ENCODE measurements around the gene SLC9A1.
A peak's percentile ranks its signal among the peaks of the same experiment; 100 is the strongest.
"Not testable (repeated sequence)": the region's sequence is repeated elsewhere in the genome, so short reads cannot be mapped to it uniquely, and the experiment has no call there.

SLC9A1 gene

GRCh38 chr1:27130798-27131197 lies 24.1 kb downstream of the SLC9A1 start:
- DNase-seq = no peak

GRCh38 chr1:27129225-27129624 lies 25.7 kb downstream of the SLC9A1 start:
- no peak for DNase-seq

GRCh38 chr1:27127419-27127818 lies 27.5 kb downstream of the SLC9A1 start:
- DNase-seq = no peak

- no peak for DNase-seq
Observed at GRCh38 chr1:27126391-27126790, 28.5 kb downstream of the SLC9A1 start.

- not testable (repeated sequence) for DNase-seq
Observed at GRCh38 chr1:27125125-27125524, 29.8 kb downstream of the SLC9A1 start.

GRCh38 chr1:27124405-27124804 lies 30.5 kb downstream of the SLC9A1 start:
- no peak for DNase-seq

GRCh38 chr1:27122652-27123051 lies 32.3 kb downstream of the SLC9A1 start:
- DNase-seq = no peak

GRCh38 chr1:27120854-27121253 lies 34.1 kb downstream of the SLC9A1 start:
- DNase-seq = no peak

GRCh38 chr1:27118440-27118689 lies 36.6 kb downstream of the SLC9A1 start:
- no peak for DNase-seq

- DNase-seq = no peak
Observed at GRCh38 chr1:27117733-27118439, 37.0 kb downstream of the SLC9A1 start.

GRCh38 chr1:27116697-27117096 lies 38.2 kb downstream of the SLC9A1 start:
- DNase-seq = no peak

- no peak for DNase-seq
Observed at GRCh38 chr1:27116232-27116631, 38.7 kb downstream of the SLC9A1 start.

GRCh38 chr1:27114546-27114945 lies 40.4 kb downstream of the SLC9A1 start:
- DNase-seq = no peak

GRCh38 chr1:27113861-27114260 lies 41.1 kb downstream of the SLC9A1 start:
- DNase-seq = no peak

- peak in 2 of 4 experiments; percentile 38 to 53 for DNase-seq
Observed at GRCh38 chr1:27111626-27112573, 43.0 kb downstream of the SLC9A1 start.

- DNase-seq = no peak
Observed at GRCh38 chr1:27109103-27109822, 45.7 kb downstream of the SLC9A1 start.

GRCh38 chr1:27108588-27108987 lies 46.3 kb downstream of the SLC9A1 start:
- no peak for DNase-seq

GRCh38 chr1:27106561-27107323 lies 48.2 kb downstream of the SLC9A1 start:
- DNase-seq = no peak

GRCh38 chr1:27105018-27105417 lies 49.9 kb downstream of the SLC9A1 start:
- DNase-seq = no peak

GRCh38 chr1:27103498-27103897 lies 51.4 kb downstream of the SLC9A1 start:
- no peak for DNase-seq

- peak; percentile 58 to 79 (median 68) for DNase-seq
Observed at GRCh38 chr1:27102707-27103468, 52.0 kb downstream of the SLC9A1 start.

GRCh38 chr1:27102134-27102706 lies 52.7 kb downstream of the SLC9A1 start:
- no peak for DNase-seq
